Measurements from ENCODE around the gene ROCK2. TPM values are rescaled to one million over a fixed set of nuclear protein-coding genes. Genes with fewer than 3 reads are reported as not detected.

The ROCK2 gene
- total RNA-seq, 1 donor from 2014 or later = 45.4 TPM

DNA sequence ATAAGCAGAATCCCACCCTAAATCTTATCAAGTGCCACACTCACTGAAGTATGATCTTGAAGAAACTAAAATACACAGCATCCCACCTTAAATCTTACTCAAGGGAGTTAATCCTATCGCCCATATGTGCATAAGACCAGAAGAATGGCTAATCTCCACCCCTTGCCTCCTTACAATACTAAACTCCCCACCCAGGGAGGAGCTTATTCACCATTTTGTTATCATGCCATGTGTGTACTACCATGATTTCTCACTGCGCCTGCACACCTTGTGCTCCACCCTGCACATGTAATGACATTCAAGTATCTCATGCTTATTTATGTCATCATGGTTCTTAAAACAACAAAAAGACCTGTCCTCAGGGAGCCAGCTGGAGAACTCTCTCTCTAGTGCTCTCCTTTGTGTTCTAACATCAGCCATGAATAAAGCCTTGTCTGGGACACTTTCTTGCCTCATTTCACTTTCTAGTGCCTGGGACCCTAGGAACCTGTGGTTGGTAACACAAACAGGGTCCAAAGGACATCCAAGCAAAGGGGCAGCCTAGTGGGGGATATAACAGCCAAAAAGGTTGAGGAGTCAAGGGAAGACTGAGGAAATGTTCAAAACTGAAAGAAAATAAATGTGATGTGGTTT is 101.8 kb downstream of the ROCK2 start:
- H3K27me3 Mint-ChIP-seq (ENCODE audit: low read depth) = no peaks in the 10 kb centered on the region
- H3K27ac Mint-ChIP-seq = no peak overlapping the region
- DNase-seq (ENCODE audit: low spot score in 2 of 2, unreplicated experiment in 2 of 2) = no peak
- no peak overlapping the region for H3K4me3 Mint-ChIP-seq
- H3K9me3 Mint-ChIP-seq = peaks cover 4% of the 10 kb centered on the region
- TF ChIP-seq, protein P1, sequence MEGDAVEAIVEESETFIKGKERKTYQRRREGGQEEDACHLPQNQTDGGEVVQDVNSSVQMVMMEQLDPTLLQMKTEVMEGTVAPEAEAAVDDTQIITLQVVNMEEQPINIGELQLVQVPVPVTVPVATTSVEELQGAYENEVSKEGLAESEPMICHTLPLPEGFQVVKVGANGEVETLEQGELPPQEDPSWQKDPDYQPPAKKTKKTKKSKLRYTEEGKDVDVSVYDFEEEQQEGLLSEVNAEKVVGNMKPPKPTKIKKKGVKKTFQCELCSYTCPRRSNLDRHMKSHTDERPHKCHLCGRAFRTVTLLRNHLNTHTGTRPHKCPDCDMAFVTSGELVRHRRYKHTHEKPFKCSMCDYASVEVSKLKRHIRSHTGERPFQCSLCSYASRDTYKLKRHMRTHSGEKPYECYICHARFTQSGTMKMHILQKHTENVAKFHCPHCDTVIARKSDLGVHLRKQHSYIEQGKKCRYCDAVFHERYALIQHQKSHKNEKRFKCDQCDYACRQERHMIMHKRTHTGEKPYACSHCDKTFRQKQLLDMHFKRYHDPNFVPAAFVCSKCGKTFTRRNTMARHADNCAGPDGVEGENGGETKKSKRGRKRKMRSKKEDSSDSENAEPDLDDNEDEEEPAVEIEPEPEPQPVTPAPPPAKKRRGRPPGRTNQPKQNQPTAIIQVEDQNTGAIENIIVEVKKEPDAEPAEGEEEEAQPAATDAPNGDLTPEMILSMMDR (IDR thresholded peaks at IDR 0.05; ENCODE audit: unreplicated experiment) = no peak
- H3K4me1 Mint-ChIP-seq = peaks cover 6% of the 10 kb centered on the region
- H3K36me3 Mint-ChIP-seq = peaks cover 21% of the 10 kb centered on the region

DNA sequence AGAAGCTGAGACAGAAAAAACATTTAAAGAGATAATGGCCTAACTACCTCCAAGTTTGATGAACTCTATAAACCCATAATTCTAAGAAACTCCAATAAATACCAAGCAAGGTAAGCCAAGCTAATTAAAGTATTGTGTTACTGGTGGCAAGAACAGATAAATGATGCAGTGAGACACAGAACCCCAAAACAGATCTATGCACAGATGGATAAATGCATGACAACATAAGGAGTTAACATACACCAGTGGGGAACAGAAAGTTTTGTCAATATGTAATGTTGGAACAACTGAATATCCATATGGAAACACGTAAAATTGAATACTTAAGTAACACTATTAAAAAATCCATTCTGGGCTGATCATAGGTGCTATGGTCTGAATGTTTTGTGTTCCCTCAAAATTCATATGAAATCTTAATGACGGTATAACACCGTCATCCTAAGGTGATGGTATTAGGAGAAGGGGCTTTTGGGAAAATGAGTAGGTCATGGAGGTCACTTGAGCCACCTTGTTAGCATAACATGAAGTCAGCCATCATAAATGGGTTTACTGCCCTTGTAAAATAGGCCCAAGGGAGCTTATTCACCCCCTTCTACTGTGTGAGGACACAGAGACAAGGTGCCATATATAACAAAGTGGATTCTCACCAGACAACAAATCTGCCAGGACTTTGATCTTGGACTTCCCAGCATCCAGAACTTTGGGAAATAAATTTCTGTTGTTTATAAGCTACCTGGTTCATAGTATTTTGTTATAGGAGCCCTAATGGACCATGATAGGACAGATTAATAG is 102.8 kb downstream of the ROCK2 start:
- Mint-ChIP-seq H3K36me3 (peaks cover 15% of the 10 kb centered on the region), H3K27ac (no peak overlapping the region), H3K4me1 (peaks cover 6% of the 10 kb centered on the region), H3K4me3 (no peak overlapping the region), H3K27me3 (ENCODE audit: low read depth) (no peaks in the 10 kb centered on the region), H3K9me3 (peaks cover 4% of the 10 kb centered on the region)
- no peak for DNase-seq (ENCODE audit: low spot score in 2 of 2, unreplicated experiment in 2 of 2)
- TF ChIP-seq, protein P1 (IDR thresholded peaks at IDR 0.05; ENCODE audit: unreplicated experiment) = no peak

DNA sequence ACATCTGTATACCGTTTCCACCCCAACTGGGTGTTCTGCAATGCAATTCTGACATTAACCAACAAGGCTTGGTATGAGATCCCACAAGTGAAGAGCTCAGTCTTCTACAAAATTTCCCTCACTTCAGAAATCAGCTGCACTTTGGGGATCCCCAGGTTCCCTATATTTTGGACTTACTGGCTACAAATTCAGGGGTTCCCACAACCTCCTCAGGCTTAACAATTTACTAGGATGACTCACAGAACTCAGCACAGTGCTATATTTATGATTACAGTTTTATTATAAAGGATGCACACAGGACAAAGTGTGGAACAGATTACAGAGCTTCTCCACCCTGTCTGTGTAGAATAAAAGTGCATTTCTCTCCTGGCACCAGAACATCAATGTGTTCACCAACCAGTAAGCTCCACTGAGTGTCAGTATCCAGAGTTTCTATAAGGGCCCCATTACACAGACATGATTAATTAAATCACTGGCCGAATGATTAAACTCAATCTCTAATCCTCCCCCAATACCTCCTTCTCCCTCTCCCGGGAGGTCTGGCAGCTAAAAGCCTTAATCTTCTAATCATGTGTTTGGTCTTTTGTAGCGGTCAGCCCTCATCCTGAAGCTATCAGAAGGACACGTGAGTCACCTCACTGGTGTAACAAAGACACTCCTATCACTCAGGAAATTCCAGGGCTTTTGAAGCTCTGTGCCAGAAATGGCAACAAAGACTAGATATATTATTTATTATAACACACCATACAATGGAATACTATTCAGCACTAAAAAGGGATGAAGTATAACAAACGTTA is 104.6 kb downstream of the ROCK2 start:
- Mint-ChIP-seq H3K27me3 (ENCODE audit: low read depth) (no peaks in the 10 kb centered on the region), H3K4me3 (no peak overlapping the region), H3K9me3 (peaks cover 4% of the 10 kb centered on the region), H3K36me3 (peaks cover 15% of the 10 kb centered on the region), H3K27ac (no peak overlapping the region), H3K4me1 (peaks cover 3% of the 10 kb centered on the region)
- TF ChIP-seq, protein P1 (IDR thresholded peaks at IDR 0.05; ENCODE audit: unreplicated experiment) = no peak
- DNase-seq (ENCODE audit: low spot score in 2 of 2, unreplicated experiment in 2 of 2) = no peak

DNA sequence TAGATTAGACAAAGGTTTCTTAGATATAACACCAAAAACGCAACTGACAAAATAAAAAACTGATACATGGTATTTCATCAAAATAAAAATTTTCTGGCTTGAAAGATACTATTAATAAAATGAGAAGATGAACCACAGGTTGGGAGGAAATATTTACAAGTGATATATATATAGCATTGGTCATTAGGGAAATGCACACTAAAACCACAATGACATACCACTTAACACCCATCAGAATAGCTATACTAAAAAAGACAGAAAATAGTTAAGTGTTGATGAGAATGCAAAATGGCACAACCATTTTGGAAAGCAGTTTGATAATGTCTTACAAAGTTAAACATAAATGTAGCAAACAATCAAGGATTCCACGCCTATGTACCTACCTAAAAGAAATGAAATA is 105.3 kb downstream of the ROCK2 start:
- Mint-ChIP-seq H3K4me1 (peaks cover 3% of the 10 kb centered on the region), H3K9me3 (peaks cover 4% of the 10 kb centered on the region), H3K36me3 (peaks cover 15% of the 10 kb centered on the region), H3K4me3 (no peak overlapping the region), H3K27me3 (ENCODE audit: low read depth) (no peaks in the 10 kb centered on the region), H3K27ac (no peak overlapping the region)
- TF ChIP-seq, protein P1 (IDR thresholded peaks at IDR 0.05; ENCODE audit: unreplicated experiment) = no peak
- DNase-seq (ENCODE audit: low spot score in 2 of 2, unreplicated experiment in 2 of 2) = no peak

DNA sequence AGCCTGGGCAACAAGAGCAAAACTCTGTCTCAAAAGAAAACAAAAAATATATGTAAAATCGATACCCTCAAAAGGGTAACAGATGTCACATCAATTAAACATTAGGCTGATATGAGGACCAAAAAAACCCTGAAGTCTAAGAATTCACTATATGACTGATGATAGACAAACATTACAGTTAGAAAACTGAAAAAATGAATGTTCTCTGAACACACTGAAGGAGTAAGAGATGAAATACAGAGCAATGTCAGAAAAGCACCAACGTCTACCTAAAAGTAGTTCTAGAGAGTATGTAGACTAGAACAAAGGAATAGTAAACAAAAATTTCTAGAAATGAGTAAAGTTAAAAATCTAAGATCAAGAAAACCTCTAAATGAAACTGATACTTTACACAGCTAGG is 107.3 kb downstream of the ROCK2 start:
- no peak overlapping the region for H3K4me3 Mint-ChIP-seq
- no peaks in the 10 kb centered on the region for H3K4me1 Mint-ChIP-seq
- H3K36me3 Mint-ChIP-seq = peaks cover 14% of the 10 kb centered on the region
- DNase-seq (ENCODE audit: low spot score in 2 of 2, unreplicated experiment in 2 of 2) = no peak
- TF ChIP-seq, protein P1 (IDR thresholded peaks at IDR 0.05; ENCODE audit: unreplicated experiment) = no peak
- peak overlapping the region; percentile 25 for H3K27ac Mint-ChIP-seq
- peaks cover 4% of the 10 kb centered on the region for H3K9me3 Mint-ChIP-seq
- no peaks in the 10 kb centered on the region for H3K27me3 Mint-ChIP-seq (ENCODE audit: low read depth)

All from mesothelial cell of epicardium (in vitro differentiated cells).